OCI-LY3 (cell line): Measurements from ENCODE around the gene SOX5.

Source experiments
- H2AFZ ChIP-seq: fragments of 200-600, 300-600 bp; shearing (Covaris generic); 2 replicates; pipeline ENCODE4 v1.6.0; 2014; ENCODE audit warnings: antibody characterized with exemption, low read depth, low read length
- H3K27ac ChIP-seq: fragments of 200-600, 300-600 bp; sonication (generic); 2 replicates; pipeline ENCODE4 v1.5.1; 2014; ENCODE audit warnings: mild to moderate bottlenecking, low read length, moderate library complexity, mixed read lengths
- H3K27me3 ChIP-seq: fragments of 200-600, 300-600 bp; sonication (generic); 2 replicates; pipeline ENCODE4 v1.6.1; 2014; ENCODE audit warnings: low read depth, low read length, mixed read lengths
- H3K36me3 ChIP-seq: fragments of 200-600, 300-600 bp; sonication (generic); replicated peaks from 2 replicates; pipeline ENCODE3; 2014; ENCODE audit warnings: low read depth, low read length, mixed read lengths
- H3K4me1 ChIP-seq: fragments of 300-600, 200-600 bp; sonication (generic); 2 replicates; pipeline ENCODE4 v1.6.1; 2014; ENCODE audit warnings: low read length, mixed read lengths
- H3K4me2 ChIP-seq: fragments of 200-600, 300-600 bp; sonication (generic); 2 replicates; pipeline ENCODE4 v1.6.1; 2014; ENCODE audit warnings: low read length, mixed read lengths
- H3K4me3 ChIP-seq: fragments of 300-600, 200-600 bp; sonication (generic); 2 replicates; pipeline ENCODE4 v1.5.1; 2014; ENCODE audit warnings: antibody characterized with exemption, mild to moderate bottlenecking, low read length, moderate library complexity
- H3K79me2 ChIP-seq: fragments of 300-600, 200-600 bp; shearing (Covaris generic); 2 replicates; pipeline ENCODE4 v1.6.1; 2014; ENCODE audit warnings: mild to moderate bottlenecking, low read length, mixed read lengths
- H3K9ac ChIP-seq: fragments of 300-600, 200-600 bp; shearing (Covaris generic); 2 replicates; pipeline ENCODE4 v1.6.0; 2014; ENCODE audit warnings: mild to moderate bottlenecking, low read length, moderate library complexity
- H3K9me3 ChIP-seq: fragments of 200-600, 300-600 bp; shearing (Covaris generic); 2 replicates; pipeline ENCODE4 v1.6.1; 2014; ENCODE audit warnings: low read length, mixed read lengths; ENCODE audit not compliant: insufficient read depth
- H4K20me1 ChIP-seq: fragments of 200-600, 300-600 bp; sonication (generic); 2 replicates; pipeline ENCODE4 v1.6.1; 2016; ENCODE audit warnings: low read length, mixed read lengths; ENCODE audit not compliant: insufficient read depth
- EZH2phosphoT487 ChIP-seq: fragments of 200-600 bp; shearing (Covaris generic); IDR thresholded peaks from 2 replicates; pipeline ENCODE4 v1.6.1; 2018; ENCODE audit warnings: antibody characterized with exemption, mixed run types, low read depth
- TF ChIP-seq, protein P1 (sequence below): fragments of 200-600, 300-600 bp; sonication (generic); IDR thresholded peaks from 2 replicates; pipeline ENCODE4 v1.5.1; 2014; ENCODE audit warnings: antibody characterized with exemption, low read length, low read depth

Gene SOX5

DNA sequence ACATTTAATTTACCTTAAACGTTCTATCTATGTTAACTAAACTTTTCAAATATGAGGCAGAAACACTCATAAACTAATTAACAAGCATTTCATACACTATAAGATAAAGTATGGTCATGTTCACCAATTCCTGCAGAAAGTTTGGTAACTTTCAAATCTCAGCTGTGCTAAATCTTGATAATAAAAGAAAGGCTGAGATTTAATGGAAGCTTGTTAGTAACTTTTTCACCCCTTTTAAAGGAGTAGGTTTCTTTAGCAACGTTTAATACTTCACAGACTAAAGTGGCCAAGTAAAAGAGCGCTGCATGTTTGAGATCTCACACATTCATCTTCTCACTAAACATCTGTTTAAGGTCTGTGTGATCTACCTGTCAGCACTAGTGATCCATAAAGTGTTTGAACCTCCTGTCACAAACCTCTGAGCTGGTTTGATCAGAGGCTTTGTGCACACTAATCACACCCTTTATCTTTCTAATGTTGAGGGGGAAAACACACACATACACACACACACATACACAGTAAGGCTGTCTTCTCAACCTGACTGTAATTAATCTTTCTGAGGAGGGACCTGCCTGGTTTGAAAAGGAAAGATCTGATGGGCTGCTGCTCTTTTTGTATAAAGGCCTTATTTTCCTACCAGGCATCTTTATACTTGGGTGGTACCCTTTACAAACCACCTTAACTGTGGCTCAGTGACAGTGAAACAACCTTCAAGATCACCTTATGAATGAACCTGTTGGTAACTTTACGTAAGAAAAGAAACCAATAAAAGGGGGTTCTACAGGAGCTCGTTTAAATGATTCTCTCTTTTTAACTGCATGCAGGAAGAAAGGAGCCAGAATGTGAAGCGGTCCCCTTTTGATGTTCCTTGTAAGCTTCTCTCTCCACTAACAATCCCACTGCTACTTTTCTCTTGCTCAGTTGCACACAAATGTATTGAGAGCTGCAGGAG, 244.2 kb downstream of the SOX5 start:
- TF ChIP-seq EZH2phosphoT487 = no peak
- TF ChIP-seq, protein P1, sequence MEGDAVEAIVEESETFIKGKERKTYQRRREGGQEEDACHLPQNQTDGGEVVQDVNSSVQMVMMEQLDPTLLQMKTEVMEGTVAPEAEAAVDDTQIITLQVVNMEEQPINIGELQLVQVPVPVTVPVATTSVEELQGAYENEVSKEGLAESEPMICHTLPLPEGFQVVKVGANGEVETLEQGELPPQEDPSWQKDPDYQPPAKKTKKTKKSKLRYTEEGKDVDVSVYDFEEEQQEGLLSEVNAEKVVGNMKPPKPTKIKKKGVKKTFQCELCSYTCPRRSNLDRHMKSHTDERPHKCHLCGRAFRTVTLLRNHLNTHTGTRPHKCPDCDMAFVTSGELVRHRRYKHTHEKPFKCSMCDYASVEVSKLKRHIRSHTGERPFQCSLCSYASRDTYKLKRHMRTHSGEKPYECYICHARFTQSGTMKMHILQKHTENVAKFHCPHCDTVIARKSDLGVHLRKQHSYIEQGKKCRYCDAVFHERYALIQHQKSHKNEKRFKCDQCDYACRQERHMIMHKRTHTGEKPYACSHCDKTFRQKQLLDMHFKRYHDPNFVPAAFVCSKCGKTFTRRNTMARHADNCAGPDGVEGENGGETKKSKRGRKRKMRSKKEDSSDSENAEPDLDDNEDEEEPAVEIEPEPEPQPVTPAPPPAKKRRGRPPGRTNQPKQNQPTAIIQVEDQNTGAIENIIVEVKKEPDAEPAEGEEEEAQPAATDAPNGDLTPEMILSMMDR = no peak
- H3K4me1 ChIP-seq = 0 out of 2 replicates have a peak, but pooled peaks cover 7% of the 10 kb centered on the region

DNA sequence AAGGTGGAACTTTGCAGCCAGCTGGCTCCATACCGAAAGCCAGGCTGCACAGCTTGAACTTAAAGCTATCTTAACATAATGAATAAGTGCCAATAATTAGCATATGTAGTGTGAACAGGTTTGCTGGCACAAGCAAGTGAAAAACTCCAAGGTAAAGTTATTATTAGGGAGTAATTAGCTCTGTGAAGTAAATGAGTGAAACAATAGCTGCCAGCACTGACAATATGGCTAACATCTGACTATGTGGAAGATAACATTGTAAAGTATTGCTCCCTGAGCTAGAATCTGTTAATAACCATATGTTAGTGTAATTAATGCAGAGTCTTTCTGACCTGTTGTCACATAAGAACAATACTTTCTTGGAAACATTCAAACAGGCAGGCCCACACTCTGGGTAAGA, 246.4 kb downstream of the SOX5 start:
- no peak for TF ChIP-seq EZH2phosphoT487
- TF ChIP-seq, protein P1 = no peak
- Histone ChIP-seq H3K79me2 (no peaks in the 10 kb centered on the region), H3K4me2 (no peak overlapping the region), H3K4me3 (no peak overlapping the region), H4K20me1 (no peaks in the 10 kb centered on the region; the same call in 1 of the 2 replicates), H3K36me3 (no peaks in the 10 kb centered on the region), H3K27me3 (no peaks in the 10 kb centered on the region), H2AFZ (no peak overlapping the region), H3K9ac (no peak overlapping the region), H3K4me1 (no peaks in the 10 kb centered on the region), H3K9me3 (no peaks in the 10 kb centered on the region), H3K27ac (no peak overlapping the region)

More for the DNA sequence above, 244.2 kb downstream of the SOX5 start:
- Histone ChIP-seq H4K20me1 (no peaks in the 10 kb centered on the region; the same call in 1 of the 2 replicates), H3K4me2 (no peak overlapping the region), H2AFZ (no peak overlapping the region), H3K9ac (no peak overlapping the region), H3K79me2 (no peaks in the 10 kb centered on the region), H3K27ac (no peak overlapping the region), H3K4me3 (no peak overlapping the region), H3K27me3 (no peaks in the 10 kb centered on the region), H3K36me3 (no peaks in the 10 kb centered on the region), H3K9me3 (no peaks in the 10 kb centered on the region)

DNA sequence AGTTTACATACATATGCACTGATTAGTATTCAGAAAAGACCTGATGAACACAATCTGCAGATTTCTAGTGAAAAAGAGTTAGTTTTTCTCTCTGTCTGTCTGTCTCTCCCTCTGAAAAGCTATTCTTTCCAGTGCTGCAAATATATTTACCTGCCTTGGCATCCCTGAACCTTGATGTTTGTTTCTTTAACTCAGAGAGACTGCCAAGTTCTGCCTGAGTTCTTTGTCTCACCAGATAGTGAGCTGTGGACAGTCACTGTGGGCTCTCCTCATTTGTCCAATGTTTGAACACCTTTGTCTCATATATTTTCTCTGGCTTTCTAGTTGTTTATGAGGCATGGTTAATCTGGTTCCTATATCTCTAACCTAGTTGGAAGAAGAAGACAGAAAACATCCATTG, 250.4 kb downstream of the SOX5 start:
- Histone ChIP-seq H3K27ac (no peak overlapping the region), H4K20me1 (no peaks in the 10 kb centered on the region; the same call in 1 of the 2 replicates), H2AFZ (no peak overlapping the region), H3K36me3 (peaks cover 13% of the 10 kb centered on the region), H3K4me3 (no peak overlapping the region), H3K79me2 (no peaks in the 10 kb centered on the region), H3K9ac (no peak overlapping the region), H3K4me2 (no peak overlapping the region), H3K27me3 (no peaks in the 10 kb centered on the region), H3K9me3 (no peaks in the 10 kb centered on the region), H3K4me1 (no peaks in the 10 kb centered on the region)
- TF ChIP-seq EZH2phosphoT487 = no peak
- TF ChIP-seq, protein P1 = no peak

DNA sequence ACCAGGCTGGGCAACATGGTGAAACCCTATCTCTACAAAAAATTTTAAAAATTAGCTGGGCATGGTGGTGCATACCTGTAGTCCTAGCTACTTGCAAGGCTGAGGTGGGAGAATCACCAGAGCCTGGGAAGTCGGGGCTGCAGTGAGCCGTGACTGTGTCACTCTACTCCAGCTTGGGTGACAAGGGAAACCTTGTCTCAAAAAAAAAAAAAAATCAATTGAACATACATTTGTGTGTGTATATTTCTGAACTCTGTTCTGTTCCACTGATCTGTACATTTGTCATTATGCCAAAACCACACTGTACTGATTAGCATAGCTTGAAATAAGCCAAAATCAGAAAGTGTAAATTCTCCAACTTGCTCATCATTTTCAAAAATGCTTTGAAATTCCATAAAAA, 254.6 kb downstream of the SOX5 start:
- H3K4me3 ChIP-seq = no peak overlapping the region
- H3K27ac ChIP-seq = no peak overlapping the region
- no peak overlapping the region for H2AFZ ChIP-seq
- H3K79me2 ChIP-seq = no peaks in the 10 kb centered on the region
- H4K20me1 ChIP-seq = peaks cover 3% of the 10 kb centered on the region; the same call in 1 of the 2 replicates
- no peak overlapping the region for H3K9ac ChIP-seq
- no peaks in the 10 kb centered on the region for H3K27me3 ChIP-seq
- no peaks in the 10 kb centered on the region for H3K4me1 ChIP-seq
- no peaks in the 10 kb centered on the region for H3K9me3 ChIP-seq
- no peak for TF ChIP-seq EZH2phosphoT487
- TF ChIP-seq, protein P1 = no peak
- peaks cover 18% of the 10 kb centered on the region for H3K36me3 ChIP-seq
- no peak overlapping the region for H3K4me2 ChIP-seq
